SJSA1 (cell line): Measurements from ENCODE around the gene KRT1. TPM values are rescaled to one million over a fixed set of nuclear protein-coding genes. Genes with fewer than 3 reads are reported as not detected.
A peak's percentile ranks its signal among the peaks of the same experiment; 100 is the strongest.

Experiments used
- DNase-seq, 2 experiments: peaks; one replicate each; pipeline ENCODE4 v3.0.0-alpha.2; 2015 to 2020; ENCODE audit warnings: low spot score in 2 of 2, low read depth in 1 of 2
- H3K27ac ChIP-seq: fragments of 250-450 bp; sonication (Bioruptor Pico); 2 replicates; pipeline ENCODE4 v1.5.1; 2020; ENCODE audit warnings: mild to moderate bottlenecking, moderate library complexity
- H3K27me3 ChIP-seq: fragments of 250-450 bp; sonication (Bioruptor Pico); replicated peaks from 2 replicates; pipeline ENCODE4 v1.5.1; 2020; ENCODE audit warnings: mild to moderate bottlenecking, moderate library complexity
- H3K36me3 ChIP-seq: fragments of 250-450 bp; sonication (Bioruptor Pico); 2 replicates; pipeline ENCODE4 v1.5.1; 2020; ENCODE audit warnings: mild to moderate bottlenecking
- H3K4me1 ChIP-seq: fragments of 250-450 bp; sonication (Bioruptor Pico); replicated peaks from 2 replicates; pipeline ENCODE4 v1.6.1; 2021; ENCODE audit warnings: mild to moderate bottlenecking
- H3K4me3 ChIP-seq: fragments of 250-450 bp; sonication (Bioruptor Pico); 2 replicates; pipeline ENCODE4 v1.5.1; 2020; ENCODE audit warnings: mild to moderate bottlenecking
- H3K9me3 ChIP-seq: fragments of 250-450 bp; sonication (Bioruptor Pico); replicated peaks from 2 replicates; pipeline ENCODE4 v1.5.1; 2020; ENCODE audit warnings: mild to moderate bottlenecking
- total RNA-seq: library from RNA; depleted of rRNA; stranded (reverse); fragments of >200 nt; shearing (Covaris generic); gene quantifications from 2 replicates; pipeline ENCODE4 v1.2.3, GENCODE V29; 2014

KRT1 gene
- total RNA-seq, 1 experiment from 2014 or later: 1.00 TPM

DNA sequence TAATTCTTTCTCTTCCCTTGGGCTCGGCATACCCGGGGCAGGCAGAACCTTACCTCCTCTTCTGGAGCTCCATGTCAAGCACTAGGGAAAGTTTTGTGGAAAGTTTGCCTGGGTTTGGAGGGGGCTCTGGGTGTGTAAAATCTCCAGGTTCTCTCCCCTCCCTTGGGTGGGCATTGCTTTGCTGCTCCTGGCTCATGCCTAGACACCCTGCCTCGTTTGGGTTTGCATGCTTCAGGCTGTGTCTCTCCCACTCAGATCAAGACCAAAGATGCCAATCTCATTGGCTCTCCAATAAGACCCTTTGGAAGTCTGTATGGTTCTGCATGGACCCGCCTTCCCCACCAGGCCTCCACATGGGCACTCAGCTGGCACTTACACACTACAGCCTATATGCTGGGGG lies 22.0 kb downstream of the KRT1 start:
- H3K27ac ChIP-seq: no peak overlapping the region
- H3K4me1 ChIP-seq: no peaks in the 10 kb centered on the region
- H3K9me3 ChIP-seq: no peaks in the 10 kb centered on the region
- H3K36me3 ChIP-seq: no peaks in the 10 kb centered on the region
- DNase-seq: no peak
- no peak overlapping the region for H3K4me3 ChIP-seq
- H3K27me3 ChIP-seq: peaks cover 34% of the 10 kb centered on the region

DNA sequence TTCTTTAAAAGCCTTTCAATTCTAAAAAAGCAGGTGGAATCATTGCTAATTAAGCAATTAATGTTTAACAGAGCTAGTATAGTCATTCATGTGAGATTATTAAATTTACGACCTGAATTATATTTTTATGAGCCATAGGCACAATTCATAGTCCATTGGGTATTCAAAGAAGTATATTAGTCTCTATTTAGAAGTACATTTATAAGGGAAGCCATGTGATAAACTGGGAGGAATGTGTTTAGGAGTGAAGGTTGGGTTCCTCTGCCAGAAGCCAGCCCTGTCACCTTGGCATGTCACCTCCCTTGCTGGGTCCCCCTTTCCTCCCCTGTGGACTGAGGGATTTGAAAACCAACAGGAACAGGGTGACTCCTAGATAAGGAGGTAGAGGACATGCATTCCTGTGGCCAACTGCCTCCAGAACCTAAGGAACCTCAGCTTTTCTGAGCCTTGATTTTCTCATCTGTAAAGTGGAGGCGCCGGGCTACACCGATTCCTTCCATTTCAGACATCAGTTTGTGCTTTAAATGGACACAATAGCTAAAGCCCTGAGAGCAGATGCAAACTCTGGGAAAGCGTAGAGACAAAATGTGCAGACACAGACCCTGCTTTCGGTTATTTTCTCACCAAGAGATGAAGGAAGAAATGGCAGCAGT lies 22.8 kb downstream of the KRT1 start:
- H3K36me3 ChIP-seq: no peaks in the 10 kb centered on the region
- no peaks in the 10 kb centered on the region for H3K4me1 ChIP-seq
- H3K4me3 ChIP-seq: no peak overlapping the region
- peaks cover 41% of the 10 kb centered on the region for H3K27me3 ChIP-seq
- no peak for DNase-seq
- H3K9me3 ChIP-seq: no peaks in the 10 kb centered on the region
- no peak overlapping the region for H3K27ac ChIP-seq

DNA sequence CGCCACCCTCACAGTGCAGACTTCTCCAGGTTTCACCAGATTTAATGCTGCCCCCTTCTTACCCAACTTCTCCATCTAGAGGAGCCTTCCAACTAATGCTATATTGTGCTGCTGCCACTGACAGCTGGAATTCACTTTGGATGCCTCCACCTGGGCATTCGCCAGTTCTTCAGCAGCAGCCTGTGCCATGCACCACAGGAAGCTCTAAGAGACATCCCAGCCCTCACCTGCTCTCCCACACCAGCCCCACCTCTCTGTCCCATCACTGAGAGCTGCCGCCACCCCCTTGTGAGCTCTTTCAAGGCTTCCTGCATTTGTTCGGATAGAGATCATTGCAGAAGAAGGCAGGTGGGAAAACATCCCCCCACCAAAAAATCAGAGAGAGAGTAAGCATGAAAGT lies 23.6 kb downstream of the KRT1 start:
- Histone ChIP-seq H3K4me1 (no peaks in the 10 kb centered on the region), H3K4me3 (no peak overlapping the region), H3K36me3 (no peaks in the 10 kb centered on the region), H3K9me3 (no peaks in the 10 kb centered on the region), H3K27ac (no peak overlapping the region), H3K27me3 (peaks cover 39% of the 10 kb centered on the region)
- DNase-seq: no peak

DNA sequence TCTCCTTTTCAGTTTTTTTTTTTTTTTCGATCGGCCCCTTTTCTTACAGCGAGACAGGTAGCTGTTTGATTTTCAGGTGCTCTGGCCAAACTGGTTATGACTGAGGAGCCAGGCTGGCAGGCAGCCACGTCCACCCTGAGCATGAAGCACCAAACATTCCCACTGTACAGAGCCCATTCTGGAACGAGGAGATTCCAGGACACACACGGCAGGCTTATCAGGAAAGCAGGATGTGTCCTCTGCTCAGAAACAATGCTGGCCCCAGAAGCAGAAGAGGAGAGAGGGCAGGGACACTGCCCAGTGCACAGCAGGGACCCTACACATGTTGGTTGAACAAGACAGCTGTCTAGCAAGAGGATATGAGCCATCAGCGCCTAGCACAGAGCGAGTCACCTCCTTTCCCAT lies 24.5 kb downstream of the KRT1 start:
- Histone ChIP-seq H3K4me1 (no peaks in the 10 kb centered on the region), H3K9me3 (no peaks in the 10 kb centered on the region), H3K36me3 (no peaks in the 10 kb centered on the region), H3K27me3 (peaks cover 37% of the 10 kb centered on the region), H3K4me3 (no peak overlapping the region), H3K27ac (no peak overlapping the region)
- DNase-seq: no peak

DNA sequence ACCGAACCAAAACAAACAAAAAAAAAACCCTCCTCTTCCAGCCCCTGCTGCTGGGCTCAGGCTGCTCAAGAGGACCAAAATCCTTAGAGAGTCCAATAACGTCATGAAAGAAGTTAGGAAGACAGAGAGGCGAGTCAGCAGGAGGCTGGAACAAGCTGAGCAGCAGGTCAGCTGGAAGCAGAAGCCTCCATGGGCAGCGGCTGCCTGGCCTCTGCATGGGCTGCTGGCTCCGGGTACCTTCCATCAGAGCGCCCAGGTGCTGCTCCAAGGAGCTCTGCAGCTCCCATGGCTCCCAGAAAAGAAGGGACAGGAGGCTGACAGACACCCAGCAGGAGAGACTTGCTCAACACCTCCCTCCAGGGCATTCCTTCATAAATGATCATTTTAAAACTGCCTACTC lies 25.0 kb downstream of the KRT1 start:
- no peak for DNase-seq
- Histone ChIP-seq H3K4me3 (no peak overlapping the region), H3K27me3 (peaks cover 42% of the 10 kb centered on the region), H3K9me3 (no peaks in the 10 kb centered on the region), H3K27ac (no peak overlapping the region), H3K36me3 (no peaks in the 10 kb centered on the region), H3K4me1 (no peaks in the 10 kb centered on the region)

DNA sequence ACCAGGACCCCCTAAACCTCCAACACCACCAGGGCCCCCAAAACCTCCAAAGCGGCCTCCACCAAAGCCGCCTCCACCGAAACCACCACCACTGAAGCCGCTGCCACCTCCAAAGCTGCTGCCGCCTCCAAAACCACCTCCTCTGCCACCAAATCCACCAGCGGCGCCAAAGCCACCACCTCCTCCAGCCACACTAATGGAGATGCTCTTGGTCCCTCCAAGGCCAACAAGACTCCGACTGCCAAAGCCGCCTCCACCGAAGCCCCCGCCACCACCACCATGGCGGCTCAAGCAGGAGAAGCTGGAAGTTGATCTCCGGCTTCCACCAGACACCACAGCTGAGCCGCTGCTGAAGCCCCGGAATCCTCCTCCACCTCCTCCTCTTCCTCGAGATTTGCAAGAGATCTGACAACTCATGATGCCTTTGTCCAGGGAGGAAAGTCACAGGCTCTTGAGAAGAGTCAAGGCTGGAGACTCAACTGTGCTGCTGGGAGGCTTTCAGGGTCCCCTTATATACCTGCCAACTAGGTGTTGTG lies 28.4 kb downstream of the KRT1 start, which contains the start of gene KRT2:
Gene KRT2 (minus strand): TSS at position 486 of the 536 bp plus-strand sequence. CDS start 69 bp downstream, at position 417.
- Histone ChIP-seq H3K9me3 (no peaks in the 10 kb centered on the region), H3K27me3 (peaks cover 44% of the 10 kb centered on the region), H3K36me3 (no peaks in the 10 kb centered on the region), H3K4me1 (no peaks in the 10 kb centered on the region), H3K4me3 (no peak within 1 kb of the TSS), H3K27ac (no peak within 1 kb of the TSS)
- DNase-seq: no peak

DNA sequence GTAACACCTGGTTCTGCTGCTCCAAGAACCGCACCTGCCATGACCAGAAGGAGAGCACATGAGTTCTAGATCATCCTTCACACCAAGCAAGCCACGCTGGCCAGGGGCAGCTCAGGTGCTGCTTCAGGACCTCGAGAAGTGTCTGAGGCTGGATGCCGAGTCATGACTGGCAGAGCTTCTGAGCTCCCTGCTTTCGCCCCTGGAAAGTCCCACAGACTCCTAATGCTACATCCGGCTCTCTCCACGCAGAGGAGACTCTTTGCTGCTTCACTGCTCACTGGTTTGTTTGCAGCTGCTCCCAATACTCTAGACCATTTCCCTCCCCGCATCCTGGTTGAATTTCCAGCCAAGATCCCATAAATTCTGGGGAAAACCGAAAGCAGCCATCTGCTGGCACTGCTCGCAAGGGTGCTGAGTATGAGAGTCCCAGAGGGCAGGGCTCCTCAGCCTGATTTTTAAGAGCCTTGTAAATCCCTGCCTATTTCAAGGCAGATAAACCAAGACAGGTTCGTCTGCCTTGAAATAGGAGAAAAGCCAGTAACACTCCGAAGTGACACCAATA lies 29.6 kb downstream of the KRT1 start:
- Histone ChIP-seq H3K9me3 (no peaks in the 10 kb centered on the region), H3K27ac (no peak overlapping the region), H3K4me1 (no peaks in the 10 kb centered on the region), H3K4me3 (no peak overlapping the region), H3K27me3 (peaks cover 54% of the 10 kb centered on the region), H3K36me3 (no peaks in the 10 kb centered on the region)
- DNase-seq: no peak

DNA sequence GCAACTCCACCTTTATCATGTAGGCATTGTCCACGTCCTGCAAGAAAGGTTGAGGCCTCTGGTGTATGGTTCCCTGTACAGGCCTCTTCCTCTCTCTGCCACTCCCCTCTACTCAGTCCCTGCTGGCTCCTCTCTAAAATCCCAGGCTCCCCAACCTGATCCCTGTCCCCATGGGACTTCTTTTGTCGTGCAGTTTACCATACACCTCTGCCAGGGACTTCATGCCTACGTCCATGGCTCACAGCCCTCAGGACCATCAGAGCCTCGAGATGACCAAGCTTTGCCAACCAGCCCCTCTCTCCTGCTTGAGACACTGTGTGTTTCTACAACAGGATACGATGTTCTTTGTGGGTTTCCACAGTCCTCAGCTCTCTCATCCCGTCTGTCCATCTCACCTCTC lies 31.1 kb downstream of the KRT1 start:
- H3K4me1 ChIP-seq: no peaks in the 10 kb centered on the region
- H3K27me3 ChIP-seq: peaks cover 51% of the 10 kb centered on the region
- H3K4me3 ChIP-seq: no peak overlapping the region
- no peak for DNase-seq
- H3K27ac ChIP-seq: no peak overlapping the region
- H3K9me3 ChIP-seq: no peaks in the 10 kb centered on the region
- no peaks in the 10 kb centered on the region for H3K36me3 ChIP-seq

- no peaks in the 10 kb centered on the region for H3K36me3 ChIP-seq
- no peak overlapping the region for H3K4me3 ChIP-seq
- H3K27ac ChIP-seq: no peak overlapping the region
- no peaks in the 10 kb centered on the region for H3K9me3 ChIP-seq
- H3K4me1 ChIP-seq: no peaks in the 10 kb centered on the region
- no peak for DNase-seq
- peaks cover 46% of the 10 kb centered on the region for H3K27me3 ChIP-seq
These were observed 32.1 kb downstream of the KRT1 start for GRCh38 chr12:52648012-52648550.

DNA sequence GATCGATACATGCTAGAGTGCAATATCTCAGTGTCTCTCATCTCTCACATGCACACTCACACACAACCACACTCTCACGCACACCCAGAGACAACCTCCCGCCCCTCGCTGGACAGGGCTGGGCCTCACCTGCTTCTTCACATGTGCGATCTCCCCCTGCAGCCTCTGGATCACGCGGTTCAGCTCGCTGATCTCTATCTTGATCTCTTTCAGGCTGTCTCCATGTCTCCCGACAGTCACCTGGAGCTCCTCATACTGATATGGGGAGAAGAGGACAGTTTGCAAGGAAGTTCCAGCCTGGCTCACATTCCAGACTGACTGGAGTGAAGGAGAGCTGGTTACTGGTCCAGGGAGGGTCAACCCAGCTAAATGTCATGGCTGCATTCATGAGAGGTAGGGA lies 32.6 kb downstream of the KRT1 start:
- no peak overlapping the region for H3K27ac ChIP-seq
- H3K4me3 ChIP-seq: no peak overlapping the region
- peaks cover 43% of the 10 kb centered on the region for H3K27me3 ChIP-seq
- DNase-seq: no peak
- no peaks in the 10 kb centered on the region for H3K36me3 ChIP-seq
- no peaks in the 10 kb centered on the region for H3K4me1 ChIP-seq
- no peaks in the 10 kb centered on the region for H3K9me3 ChIP-seq

DNA sequence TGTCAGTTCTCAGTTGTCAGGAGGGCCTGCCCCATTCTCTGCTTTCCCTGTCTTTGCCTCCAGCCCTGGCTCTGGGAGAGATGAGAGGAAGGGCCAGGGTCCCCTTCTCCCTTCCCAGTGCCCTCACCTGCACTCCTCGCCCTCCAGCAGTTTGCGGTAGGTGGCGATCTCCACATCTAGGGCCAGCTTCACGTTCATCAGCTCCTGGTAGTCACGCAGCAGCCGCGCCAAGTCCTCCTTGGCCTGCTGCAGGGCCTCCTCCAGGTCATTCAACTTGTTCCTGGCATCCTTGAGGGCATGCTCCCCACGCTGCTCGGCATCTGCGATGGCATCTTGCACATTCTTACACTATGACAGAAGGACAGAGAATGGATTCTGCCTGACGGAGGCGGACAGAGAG lies 33.6 kb downstream of the KRT1 start:
- peaks cover 41% of the 10 kb centered on the region for H3K27me3 ChIP-seq
- no peak overlapping the region for H3K27ac ChIP-seq
- H3K9me3 ChIP-seq: no peaks in the 10 kb centered on the region

GRCh38 chr12:52645982-52646381 lies 34.2 kb downstream of the KRT1 start:
- H3K27ac ChIP-seq: no peak overlapping the region
- peaks cover 39% of the 10 kb centered on the region for H3K27me3 ChIP-seq
- H3K36me3 ChIP-seq: no peaks in the 10 kb centered on the region
- DNase-seq: peak in 1 of 2 experiments; percentile 4
- H3K4me1 ChIP-seq: no peaks in the 10 kb centered on the region
- H3K9me3 ChIP-seq: no peaks in the 10 kb centered on the region
- H3K4me3 ChIP-seq: no peak overlapping the region

More for the DNA sequence above, 33.6 kb downstream of the KRT1 start:
- no peak for DNase-seq
- H3K36me3 ChIP-seq: no peaks in the 10 kb centered on the region
- H3K4me3 ChIP-seq: no peak overlapping the region
- H3K4me1 ChIP-seq: no peaks in the 10 kb centered on the region

GRCh38 chr12:52645120-52645761 lies 35.0 kb downstream of the KRT1 start:
- H3K27ac ChIP-seq: no peak overlapping the region
- H3K4me1 ChIP-seq: no peaks in the 10 kb centered on the region
- no peaks in the 10 kb centered on the region for H3K36me3 ChIP-seq
- no peak overlapping the region for H3K4me3 ChIP-seq
- peak in 1 of 2 experiments; percentile 17 for DNase-seq
- H3K27me3 ChIP-seq: peaks cover 36% of the 10 kb centered on the region
- H3K9me3 ChIP-seq: no peaks in the 10 kb centered on the region

DNA sequence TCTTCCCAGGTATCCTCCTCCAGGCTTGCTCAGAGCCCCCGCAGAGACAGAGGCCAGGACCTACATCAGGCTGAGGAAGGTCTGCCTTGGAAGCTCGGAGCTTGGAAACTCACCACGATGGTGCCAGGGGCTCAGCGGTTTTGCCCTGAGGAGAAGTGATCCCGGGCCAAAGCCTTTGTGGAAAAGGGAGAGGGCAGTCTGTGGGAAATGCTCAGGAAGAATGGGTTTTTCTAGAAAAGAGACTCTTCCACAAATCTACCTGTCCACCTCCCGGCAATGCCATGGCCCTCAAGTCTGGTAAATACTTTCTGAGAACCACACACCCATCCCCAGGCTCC lies 36.2 kb downstream of the KRT1 start:
- Histone ChIP-seq H3K27ac (no peak overlapping the region), H3K27me3 (peaks cover 46% of the 10 kb centered on the region), H3K4me3 (no peak overlapping the region), H3K9me3 (no peaks in the 10 kb centered on the region), H3K36me3 (no peaks in the 10 kb centered on the region), H3K4me1 (no peaks in the 10 kb centered on the region)
- DNase-seq: no peak
